IMR-90 (cell line): ENCODE results near the gene CRTC1.

Source experiments
- BHLHE40 ChIP-seq: fragments of 150-350 bp; IDR thresholded peaks from 2 replicates; pipeline ENCODE4 v1.6.1; 2016; ENCODE audit warnings: mild to moderate bottlenecking, low read depth, low read length
- CEBPB ChIP-seq: IDR thresholded peaks from 2 replicates; pipeline ENCODE4 v1.6.1; 2012; ENCODE audit warnings: low read depth, low read length, improper control_type of control experiment
- CTCF ChIP-seq: conservative IDR thresholded peaks from 2 replicates; pipeline ENCODE4 v1.5.1; 2012; ENCODE audit warnings: mild to moderate bottlenecking, low read depth, low read length, improper control_type of control experiment
- POLR2A ChIP-seq: IDR thresholded peaks from 2 replicates; pipeline ENCODE4 v1.6.1; 2012; ENCODE audit warnings: mild to moderate bottlenecking, low read depth, low read length
- RFX5 ChIP-seq: IDR thresholded peaks from 2 replicates; pipeline ENCODE4 v1.8.0; 2012; ENCODE audit warnings: low read depth, mild to moderate bottlenecking, low read length, moderate library complexity
- SMC3 ChIP-seq: fragments of 150-350 bp; IDR thresholded peaks from 2 replicates; pipeline ENCODE4 v1.6.1; 2016; ENCODE audit warnings: low read depth, mild to moderate bottlenecking, antibody characterized with exemption, low read length, moderate library complexity
- USF2 ChIP-seq: fragments of 150-350 bp; IDR thresholded peaks from 2 replicates; pipeline ENCODE4 v1.6.1; 2017; ENCODE audit warnings: mild to moderate bottlenecking, antibody characterized with exemption, low read length, low read depth

GRCh38 chr19:18778076-18778389, 94.6 kb downstream of the CRTC1 start:
- TF ChIP-seq CTCF (no peak), POLR2A (no peak), BHLHE40 (no peak), USF2 (no peak), CEBPB (no peak), SMC3 (no peak), RFX5 (no peak)
